ENCODE measurements around the gene CFDP1.

Gene CFDP1

GRCh38 chr16:75315539-75316306, 117.6 kb downstream of the CFDP1 start:
- TF ChIP-seq POLR2AphosphoS5 (IDR thresholded peaks at IDR 0.05; ENCODE audit: low read depth): no peak
- TF ChIP-seq REST (IDR thresholded peaks at IDR 0.05; ENCODE audit: insufficient replicate concordance, low read depth): no peak
- no peak for TF ChIP-seq CTCF (IDR thresholded peaks at IDR 0.05; ENCODE audit: insufficient read depth, low read length)
- no peak for TF ChIP-seq GABPA (IDR thresholded peaks at IDR 0.05; ENCODE audit: low read depth)
- TF ChIP-seq SPI1 (IDR thresholded peaks at IDR 0.05; ENCODE audit: borderline replicate concordance, low read depth): no peak
- Histone ChIP-seq H3K4me3 (replicated peaks; ENCODE audit: insufficient read depth, low read length) (no peak overlapping the region), H3K27me3 (ENCODE audit: insufficient read depth, poor library complexity, severe bottlenecking) (no peaks in the 10 kb centered on the region), H3K27ac (replicated peaks) (no peak overlapping the region)
- no peak for DNase-seq (ENCODE audit: low read depth in 1 of 2, low spot score in 1 of 2)

GRCh38 chr16:75312875-75313274, 120.4 kb downstream of the CFDP1 start:
- H3K27ac ChIP-seq (replicated peaks): no peak overlapping the region
- no peak for TF ChIP-seq REST (IDR thresholded peaks at IDR 0.05; ENCODE audit: insufficient replicate concordance, low read depth)
- H3K27me3 ChIP-seq (ENCODE audit: insufficient read depth, poor library complexity, severe bottlenecking): no peaks in the 10 kb centered on the region
- no peak for DNase-seq (ENCODE audit: low read depth in 1 of 2, low spot score in 1 of 2)
- no peak overlapping the region for H3K4me3 ChIP-seq (replicated peaks; ENCODE audit: insufficient read depth, low read length)

GRCh38 chr16:75311383-75311938, 121.8 kb downstream of the CFDP1 start:
- Histone ChIP-seq H3K4me3 (replicated peaks; ENCODE audit: insufficient read depth, low read length) (no peak overlapping the region), H3K27ac (replicated peaks) (no peak overlapping the region), H3K27me3 (ENCODE audit: insufficient read depth, poor library complexity, severe bottlenecking) (no peaks in the 10 kb centered on the region)
- TF ChIP-seq SPI1 (IDR thresholded peaks at IDR 0.05; ENCODE audit: borderline replicate concordance, low read depth): no peak
- TF ChIP-seq GABPA (IDR thresholded peaks at IDR 0.05; ENCODE audit: low read depth): no peak
- TF ChIP-seq REST (IDR thresholded peaks at IDR 0.05; ENCODE audit: insufficient replicate concordance, low read depth): no peak
- no peak for TF ChIP-seq CTCF (IDR thresholded peaks at IDR 0.05; ENCODE audit: insufficient read depth, low read length)
- no peak for TF ChIP-seq POLR2AphosphoS5 (IDR thresholded peaks at IDR 0.05; ENCODE audit: low read depth)
- no peak for DNase-seq (ENCODE audit: low read depth in 1 of 2, low spot score in 1 of 2)
